Measurements from ENCODE around the gene GABPA.

Gene GABPA

GRCh38 chr21:25813917-25814316 is 79.1 kb downstream of the GABPA start:
- no peak for DNase-seq

DNA sequence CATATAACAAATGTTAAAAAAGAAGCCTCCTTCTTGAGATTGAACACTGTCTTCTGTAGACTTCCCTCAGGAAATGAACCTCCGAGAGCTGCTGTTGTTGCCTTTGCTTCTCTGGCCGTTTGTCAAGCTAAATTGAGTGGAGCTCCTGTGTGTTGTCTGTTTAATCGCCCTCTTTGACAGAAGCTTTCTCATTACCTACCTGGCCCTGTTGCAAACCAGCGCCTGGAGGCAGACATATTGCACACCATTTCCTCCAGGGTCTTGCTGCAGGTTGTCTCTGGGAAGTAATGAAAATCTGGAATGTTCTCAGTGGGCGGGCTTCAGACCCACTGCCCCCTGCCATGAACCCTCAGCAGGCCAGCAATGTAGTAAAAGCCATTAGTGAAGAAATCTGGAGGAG is 83.3 kb downstream of the GABPA start:
- DNase-seq, result no peak

GRCh38 chr21:25818551-25818950 is 83.8 kb downstream of the GABPA start:
- no peak for DNase-seq

Data from NCI-H524 treated with DMSO at 0.1 percent for 48 hours (cell line).